Central memory CD8-positive, alpha-beta T cell (primary cell): ENCODE measurements around the gene CFAP65.

Experiments
- ATAC-seq: fragments of 150-1000 bp; cut with Tn5 transposase; replicated peaks from 2 replicates; pipeline ENCODE4 v1.10.0; 2022; ENCODE audit warnings: mild to moderate bottlenecking, moderate FRiP score, moderate number of reproducible peaks; ENCODE audit not compliant: poor library complexity, severe bottlenecking; ENCODE audit errors: extremely low read depth
- DNase-seq, 2 donors: peaks; one replicate each; pipeline ENCODE4 v3.0.0; 2021; ENCODE audit warnings: low spot score in 2 of 2
- H3K27ac Mint-ChIP-seq: one replicate; pipeline ENCODE4 v1.8.0; 2022; ENCODE audit warnings: low read depth, mild to moderate bottlenecking, moderate library complexity, mixed read lengths
- H3K27me3 Mint-ChIP-seq: one replicate; pipeline ENCODE4 v1.8.0; 2022; ENCODE audit warnings: mixed read lengths
- H3K36me3 Mint-ChIP-seq: one replicate; pipeline ENCODE4 v1.8.0; 2022; ENCODE audit warnings: mild to moderate bottlenecking, moderate library complexity, mixed read lengths; ENCODE audit not compliant: insufficient read depth
- H3K4me1 Mint-ChIP-seq: one replicate; pipeline ENCODE4 v1.8.0; 2022; ENCODE audit warnings: mixed read lengths
- H3K4me3 Mint-ChIP-seq: one replicate; pipeline ENCODE4 v1.8.0; 2022; ENCODE audit warnings: mild to moderate bottlenecking, moderate library complexity, mixed read lengths
- H3K9me3 Mint-ChIP-seq: one replicate; pipeline ENCODE4 v1.8.0; 2022; ENCODE audit warnings: mixed read lengths

CFAP65 gene

GRCh38 chr2:218988164-218988563 lies 53.2 kb downstream of the CFAP65 start:
- Mint-ChIP-seq H3K4me1 (peaks cover 20% of the 10 kb centered on the region), H3K27ac (no peak overlapping the region), H3K9me3 (no peaks in the 10 kb centered on the region), H3K27me3 (peaks cover 96% of the 10 kb centered on the region), H3K4me3 (no peak overlapping the region), H3K36me3 (no peaks in the 10 kb centered on the region)
- ATAC-seq (no peak), DNase-seq (no peak)

- Mint-ChIP-seq H3K4me3 (peak overlapping the region; percentile 10), H3K27me3 (peaks cover 100% of the 10 kb centered on the region)
Measured at GRCh38 chr2:218986148-218986761, 55.1 kb downstream of the CFAP65 start.

GRCh38 chr2:218985325-218986091 lies 55.8 kb downstream of the CFAP65 start:
- Mint-ChIP-seq H3K9me3 (no peaks in the 10 kb centered on the region), H3K4me1 (peaks cover 33% of the 10 kb centered on the region), H3K27me3 (peaks cover 100% of the 10 kb centered on the region), H3K27ac (no peak overlapping the region), H3K4me3 (peak overlapping the region; percentile 10), H3K36me3 (peaks cover 1% of the 10 kb centered on the region)
- DNase-seq (no peak), ATAC-seq (no peak)

More at GRCh38 chr2:218986148-218986761, 55.1 kb downstream of the CFAP65 start:
- H3K36me3 Mint-ChIP-seq, result no peaks in the 10 kb centered on the region
- ATAC-seq (no peak), DNase-seq (no peak)
- H3K27ac Mint-ChIP-seq, result no peak overlapping the region
- peaks cover 28% of the 10 kb centered on the region for H3K4me1 Mint-ChIP-seq
- no peaks in the 10 kb centered on the region for H3K9me3 Mint-ChIP-seq

- peak within 1 kb of the TSS; percentile 55 for H3K4me3 Mint-ChIP-seq
- no peak for DNase-seq
- H3K4me1 Mint-ChIP-seq, result peaks cover 37% of the 10 kb centered on the region
- H3K36me3 Mint-ChIP-seq, result peaks cover 1% of the 10 kb centered on the region
- no peaks in the 10 kb centered on the region for H3K9me3 Mint-ChIP-seq
- no peak for ATAC-seq
- peaks cover 100% of the 10 kb centered on the region for H3K27me3 Mint-ChIP-seq
- H3K27ac Mint-ChIP-seq, result no peak within 1 kb of the TSS
Measured at GRCh38 chr2:218985021-218985324, 56.3 kb downstream of the CFAP65 start, which contains the start of gene FEV. Gene FEV (minus strand): TSS chr2:218985184. CDS start chr2:218985075, 109 bp downstream.

- H3K4me3 Mint-ChIP-seq, result peak overlapping the region; percentile 55
- H3K36me3 Mint-ChIP-seq, result peaks cover 1% of the 10 kb centered on the region
- DNase-seq (no peak), ATAC-seq (no peak)
- no peak overlapping the region for H3K27ac Mint-ChIP-seq
- peaks cover 100% of the 10 kb centered on the region for H3K27me3 Mint-ChIP-seq
- peaks cover 39% of the 10 kb centered on the region for H3K4me1 Mint-ChIP-seq
- H3K9me3 Mint-ChIP-seq, result no peaks in the 10 kb centered on the region
Measured at GRCh38 chr2:218984239-218985020, 56.9 kb downstream of the CFAP65 start.

GRCh38 chr2:218983934-218984238 lies 57.4 kb downstream of the CFAP65 start:
- peaks cover 1% of the 10 kb centered on the region for H3K36me3 Mint-ChIP-seq

GRCh38 chr2:218983263-218983933 lies 57.9 kb downstream of the CFAP65 start:
- no peak overlapping the region for H3K27ac Mint-ChIP-seq
- H3K27me3 Mint-ChIP-seq, result peaks cover 100% of the 10 kb centered on the region
- H3K36me3 Mint-ChIP-seq, result peaks cover 1% of the 10 kb centered on the region
- H3K9me3 Mint-ChIP-seq, result no peaks in the 10 kb centered on the region
- peak overlapping the region; percentile 55 for H3K4me3 Mint-ChIP-seq
- no peak for ATAC-seq
- DNase-seq, result no peak
- H3K4me1 Mint-ChIP-seq, result peaks cover 39% of the 10 kb centered on the region

More at GRCh38 chr2:218983934-218984238, 57.4 kb downstream of the CFAP65 start:
- Mint-ChIP-seq H3K4me3 (peak overlapping the region; percentile 55), H3K27me3 (peaks cover 100% of the 10 kb centered on the region), H3K27ac (no peak overlapping the region), H3K4me1 (peaks cover 39% of the 10 kb centered on the region), H3K9me3 (no peaks in the 10 kb centered on the region)
- ATAC-seq (no peak), DNase-seq (no peak)

- Mint-ChIP-seq H3K36me3 (peaks cover 1% of the 10 kb centered on the region), H3K27me3 (peaks cover 100% of the 10 kb centered on the region), H3K27ac (no peak overlapping the region), H3K9me3 (no peaks in the 10 kb centered on the region), H3K4me3 (peak overlapping the region; percentile 55), H3K4me1 (peaks cover 39% of the 10 kb centered on the region)
- ATAC-seq (no peak), DNase-seq (no peak)
Measured at GRCh38 chr2:218982586-218983262, 58.6 kb downstream of the CFAP65 start.

- H3K4me1 Mint-ChIP-seq, result peaks cover 39% of the 10 kb centered on the region
- peak overlapping the region; percentile 55 for H3K4me3 Mint-ChIP-seq
- no peak overlapping the region for H3K27ac Mint-ChIP-seq
- H3K36me3 Mint-ChIP-seq, result peaks cover 1% of the 10 kb centered on the region
- peak; percentile 37 for ATAC-seq
- no peak for DNase-seq
- H3K9me3 Mint-ChIP-seq, result no peaks in the 10 kb centered on the region
- H3K27me3 Mint-ChIP-seq, result peaks cover 100% of the 10 kb centered on the region
Measured at GRCh38 chr2:218981881-218982585, 59.3 kb downstream of the CFAP65 start.

- Mint-ChIP-seq H3K27ac (no peak overlapping the region), H3K4me1 (peaks cover 39% of the 10 kb centered on the region), H3K27me3 (peaks cover 100% of the 10 kb centered on the region), H3K36me3 (peaks cover 1% of the 10 kb centered on the region), H3K4me3 (peak overlapping the region; percentile 77), H3K9me3 (no peaks in the 10 kb centered on the region)
- no peak for DNase-seq
- no peak for ATAC-seq
Measured at GRCh38 chr2:218981390-218981880, 59.9 kb downstream of the CFAP65 start.

- ATAC-seq, result no peak
- H3K4me3 Mint-ChIP-seq, result peak overlapping the region; percentile 77
- H3K27ac Mint-ChIP-seq, result peak overlapping the region; percentile 74
- H3K27me3 Mint-ChIP-seq, result peaks cover 100% of the 10 kb centered on the region
- H3K9me3 Mint-ChIP-seq, result no peaks in the 10 kb centered on the region
- DNase-seq, result no peak
- peaks cover 1% of the 10 kb centered on the region for H3K36me3 Mint-ChIP-seq
- H3K4me1 Mint-ChIP-seq, result peaks cover 38% of the 10 kb centered on the region
Measured at GRCh38 chr2:218980735-218981389, 60.5 kb downstream of the CFAP65 start.
